ENCODE measurements around the gene NHSL2.

Gene NHSL2

DNA sequence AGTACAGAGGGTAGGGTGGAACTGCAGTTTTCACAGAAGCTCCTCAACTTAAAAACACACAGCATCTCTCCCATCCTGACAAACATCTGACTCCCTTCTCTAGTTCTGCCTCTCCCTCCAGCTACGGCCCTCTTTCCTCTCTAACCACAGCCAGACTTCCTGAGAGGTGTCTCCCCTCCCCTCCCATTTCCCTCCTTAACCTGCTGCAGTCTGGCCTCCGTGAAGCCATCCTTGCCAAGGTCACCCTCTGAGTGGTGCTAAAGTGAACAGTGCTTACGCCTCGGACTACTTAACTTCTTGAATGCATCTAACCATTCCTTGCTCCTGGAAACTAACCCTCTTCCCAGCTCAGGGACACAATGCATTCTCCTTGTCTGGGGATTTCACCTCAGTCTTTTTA is 167.8 kb downstream of the NHSL2 start:
- TF ChIP-seq, protein P1, sequence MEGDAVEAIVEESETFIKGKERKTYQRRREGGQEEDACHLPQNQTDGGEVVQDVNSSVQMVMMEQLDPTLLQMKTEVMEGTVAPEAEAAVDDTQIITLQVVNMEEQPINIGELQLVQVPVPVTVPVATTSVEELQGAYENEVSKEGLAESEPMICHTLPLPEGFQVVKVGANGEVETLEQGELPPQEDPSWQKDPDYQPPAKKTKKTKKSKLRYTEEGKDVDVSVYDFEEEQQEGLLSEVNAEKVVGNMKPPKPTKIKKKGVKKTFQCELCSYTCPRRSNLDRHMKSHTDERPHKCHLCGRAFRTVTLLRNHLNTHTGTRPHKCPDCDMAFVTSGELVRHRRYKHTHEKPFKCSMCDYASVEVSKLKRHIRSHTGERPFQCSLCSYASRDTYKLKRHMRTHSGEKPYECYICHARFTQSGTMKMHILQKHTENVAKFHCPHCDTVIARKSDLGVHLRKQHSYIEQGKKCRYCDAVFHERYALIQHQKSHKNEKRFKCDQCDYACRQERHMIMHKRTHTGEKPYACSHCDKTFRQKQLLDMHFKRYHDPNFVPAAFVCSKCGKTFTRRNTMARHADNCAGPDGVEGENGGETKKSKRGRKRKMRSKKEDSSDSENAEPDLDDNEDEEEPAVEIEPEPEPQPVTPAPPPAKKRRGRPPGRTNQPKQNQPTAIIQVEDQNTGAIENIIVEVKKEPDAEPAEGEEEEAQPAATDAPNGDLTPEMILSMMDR (IDR thresholded peaks at IDR 0.05; ENCODE audit: control extremely low read depth, extremely low read depth, low read depth, missing control alignments): no peak
- ChIA-PET CTCF (no interaction called here), POLR2A (no interaction called here)
- no peak for DNase-seq (ENCODE audit: extremely low spot score)

DNA sequence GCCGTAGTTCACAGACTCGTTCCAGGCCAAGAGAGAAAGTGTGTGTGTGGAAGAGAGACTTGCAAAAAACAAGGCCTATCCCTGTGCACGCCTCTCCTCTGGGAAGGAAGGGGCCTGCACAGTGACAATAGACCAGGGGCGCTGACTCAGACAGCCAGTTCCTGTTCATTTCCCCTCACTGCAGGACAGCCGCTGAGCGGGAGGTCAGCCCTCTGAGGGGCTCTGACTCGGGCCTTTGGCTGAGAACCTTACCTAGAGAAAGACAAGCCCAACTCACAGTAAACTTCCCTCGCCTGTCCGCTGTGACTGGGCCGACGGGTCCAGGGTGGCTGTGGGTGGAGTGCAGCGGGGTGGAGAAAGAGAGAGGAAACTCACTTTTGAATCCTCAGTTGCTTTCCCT is 169.0 kb downstream of the NHSL2 start:
- TF ChIP-seq, protein P1 (IDR thresholded peaks at IDR 0.05; ENCODE audit: control extremely low read depth, extremely low read depth, low read depth, missing control alignments): no peak
- no peak for DNase-seq (ENCODE audit: extremely low spot score)
- CTCF ChIA-PET: no interaction called here
- POLR2A ChIA-PET: no interaction called here

DNA sequence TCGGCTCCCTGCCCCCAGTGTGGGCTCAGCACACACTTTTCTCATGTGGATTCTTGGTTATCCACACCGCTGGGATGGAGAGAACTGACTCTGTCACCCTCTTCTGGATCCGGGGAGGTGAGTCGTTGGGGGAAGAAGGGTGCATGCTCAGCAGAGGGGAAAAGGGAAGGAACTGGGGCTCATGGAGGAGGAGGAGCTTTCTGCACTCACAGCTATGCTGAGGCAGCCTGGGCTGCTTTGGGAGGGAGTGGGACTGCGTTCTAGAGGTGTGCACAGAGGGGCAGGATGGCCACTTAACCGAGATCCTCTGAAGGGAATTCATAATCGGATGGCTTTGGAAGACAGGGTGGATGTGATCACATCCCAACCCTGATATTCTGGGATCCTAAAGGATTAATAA is 169.5 kb downstream of the NHSL2 start:
- ChIA-PET POLR2A (no interaction called here), CTCF (no interaction called here)
- no peak for DNase-seq (ENCODE audit: extremely low spot score)
- TF ChIP-seq, protein P1 (IDR thresholded peaks at IDR 0.05; ENCODE audit: control extremely low read depth, extremely low read depth, low read depth, missing control alignments): no peak

DNA sequence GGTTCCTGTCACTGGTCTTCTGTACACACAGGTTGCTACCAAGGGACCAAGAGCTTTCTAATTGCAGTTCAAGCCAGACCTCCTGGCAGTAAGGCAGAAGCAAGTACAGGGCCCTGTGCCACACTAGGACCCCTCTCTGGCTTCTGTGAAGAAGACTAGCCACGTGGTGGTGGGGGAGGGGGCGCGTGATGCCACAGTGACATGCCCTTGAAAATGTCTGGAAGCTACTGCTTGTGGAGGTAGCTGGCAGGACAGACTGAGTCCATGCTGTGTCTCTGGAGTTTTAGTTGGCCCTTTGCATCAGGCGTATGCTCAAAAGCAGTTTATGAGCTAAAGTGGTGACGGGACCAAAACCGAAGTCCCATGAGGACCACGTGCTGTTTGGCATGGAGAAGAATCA is 170.2 kb downstream of the NHSL2 start:
- no peak for DNase-seq (ENCODE audit: extremely low spot score)
- TF ChIP-seq, protein P1 (IDR thresholded peaks at IDR 0.05; ENCODE audit: control extremely low read depth, extremely low read depth, low read depth, missing control alignments): no peak
- ChIA-PET CTCF (no interaction called here), POLR2A (no interaction called here)

DNA sequence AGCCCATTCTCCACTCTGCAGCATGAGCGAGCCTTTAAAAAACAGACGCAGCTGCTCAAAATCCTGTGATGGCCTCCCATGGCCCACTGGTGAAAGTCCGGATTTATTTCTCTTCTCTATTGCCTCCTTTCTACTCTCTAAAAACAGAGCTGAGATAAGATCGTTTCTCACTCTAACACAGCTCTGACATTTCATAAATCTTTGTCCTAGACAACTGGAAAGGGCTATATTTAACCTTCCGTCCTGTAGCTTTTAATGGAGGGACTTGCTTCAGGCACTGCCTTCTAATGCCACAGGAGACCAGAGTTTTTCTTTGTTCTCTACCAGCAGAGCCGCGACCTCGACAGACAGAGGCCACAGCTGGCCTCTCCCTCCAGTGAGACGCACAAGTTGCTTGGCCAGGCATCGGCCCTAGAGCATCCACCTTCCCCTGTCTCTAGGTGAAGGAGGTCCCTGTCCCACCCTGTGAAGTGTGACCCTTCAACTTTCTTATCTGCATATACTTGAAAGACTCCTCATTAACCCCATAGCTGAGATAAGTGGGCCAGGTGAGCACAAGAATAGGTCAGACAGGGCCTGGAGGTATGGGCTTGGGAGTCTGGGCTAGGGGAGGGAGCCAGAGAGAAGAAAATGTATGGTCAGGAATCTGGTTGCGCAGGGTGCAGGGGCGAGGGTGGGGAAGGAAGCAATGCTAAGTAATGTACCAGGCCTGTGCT is 171.1 kb downstream of the NHSL2 start:
- CTCF ChIA-PET: interaction anchor here (1.1 kb wide), 2 partner anchors 16 to 60 kb away, joined by 3 to 4 read pairs; no protein-coding TSS in a partner anchor
- DNase-seq (ENCODE audit: extremely low spot score): no peak
- POLR2A ChIA-PET: no interaction called here
- TF ChIP-seq, protein P1 (IDR thresholded peaks at IDR 0.05; ENCODE audit: control extremely low read depth, extremely low read depth, low read depth, missing control alignments): no peak

DNA sequence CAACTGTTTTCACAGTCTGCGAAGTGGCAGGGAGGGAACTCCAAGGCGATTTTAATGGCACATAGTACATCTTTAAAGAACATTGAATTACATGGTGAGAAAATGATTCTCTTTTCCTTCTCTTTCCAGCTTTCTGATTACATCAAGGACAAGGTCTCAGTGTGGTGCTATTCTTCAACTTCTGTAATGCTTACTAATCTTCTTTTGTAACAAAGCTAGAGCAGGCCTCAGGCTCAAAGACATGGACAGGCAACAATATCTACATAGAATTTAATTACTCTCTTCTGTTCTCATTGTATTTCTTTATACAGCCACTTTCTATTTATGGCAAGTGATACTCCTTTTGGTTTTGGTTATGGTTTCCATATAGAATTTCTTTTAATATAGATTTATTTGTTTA is 172.6 kb downstream of the NHSL2 start:
- ChIA-PET CTCF (interaction anchor here (1.2 kb wide), 1 partner anchor 13 kb away, joined by 3 read pairs; no protein-coding TSS in a partner anchor), POLR2A (no interaction called here)
- DNase-seq (ENCODE audit: extremely low spot score): no peak
- TF ChIP-seq, protein P1 (IDR thresholded peaks at IDR 0.05; ENCODE audit: control extremely low read depth, extremely low read depth, low read depth, missing control alignments): no peak

Data from GM10248 (cell line).